GM18861 (cell line): Measurements from ENCODE around the gene ELL.
A peak's percentile ranks its signal among the peaks of the same experiment; 100 is the strongest.

Experiments used
- ATAC-seq: cut with Tn5 transposase; IDR thresholded peaks from one replicate; pipeline ENCODE4 v1.9.1; 2021; ENCODE audit not compliant: unreplicated experiment

The ELL gene

DNA sequence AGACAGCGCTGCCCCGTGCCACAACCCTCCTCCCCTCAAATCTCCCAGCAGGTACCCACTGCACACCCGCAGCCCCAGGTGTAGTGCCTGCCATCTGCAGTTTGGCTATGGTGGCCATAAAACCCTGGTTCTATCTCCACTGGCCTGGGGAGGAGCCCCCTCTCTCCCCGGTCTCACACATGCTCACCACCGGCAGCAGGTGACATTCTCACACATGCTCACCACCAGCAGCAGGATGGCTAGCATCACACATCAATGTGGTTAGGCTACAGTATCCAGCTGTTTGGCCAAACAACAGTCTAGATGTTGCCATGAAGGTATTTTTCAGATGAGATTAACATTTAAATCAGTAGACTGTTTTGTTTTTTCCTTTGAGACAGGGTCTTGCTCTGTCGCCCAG is 31.1 kb downstream of the ELL start:
- ATAC-seq: no peak

- ATAC-seq: no peak
These were observed 32.2 kb downstream of the ELL start for GRCh38 chr19:18489627-18490184.

- ATAC-seq: no peak
These were observed 32.8 kb downstream of the ELL start for GRCh38 chr19:18488838-18489626.

GRCh38 chr19:18488403-18488723 is 33.5 kb downstream of the ELL start:
- ATAC-seq: no peak

DNA sequence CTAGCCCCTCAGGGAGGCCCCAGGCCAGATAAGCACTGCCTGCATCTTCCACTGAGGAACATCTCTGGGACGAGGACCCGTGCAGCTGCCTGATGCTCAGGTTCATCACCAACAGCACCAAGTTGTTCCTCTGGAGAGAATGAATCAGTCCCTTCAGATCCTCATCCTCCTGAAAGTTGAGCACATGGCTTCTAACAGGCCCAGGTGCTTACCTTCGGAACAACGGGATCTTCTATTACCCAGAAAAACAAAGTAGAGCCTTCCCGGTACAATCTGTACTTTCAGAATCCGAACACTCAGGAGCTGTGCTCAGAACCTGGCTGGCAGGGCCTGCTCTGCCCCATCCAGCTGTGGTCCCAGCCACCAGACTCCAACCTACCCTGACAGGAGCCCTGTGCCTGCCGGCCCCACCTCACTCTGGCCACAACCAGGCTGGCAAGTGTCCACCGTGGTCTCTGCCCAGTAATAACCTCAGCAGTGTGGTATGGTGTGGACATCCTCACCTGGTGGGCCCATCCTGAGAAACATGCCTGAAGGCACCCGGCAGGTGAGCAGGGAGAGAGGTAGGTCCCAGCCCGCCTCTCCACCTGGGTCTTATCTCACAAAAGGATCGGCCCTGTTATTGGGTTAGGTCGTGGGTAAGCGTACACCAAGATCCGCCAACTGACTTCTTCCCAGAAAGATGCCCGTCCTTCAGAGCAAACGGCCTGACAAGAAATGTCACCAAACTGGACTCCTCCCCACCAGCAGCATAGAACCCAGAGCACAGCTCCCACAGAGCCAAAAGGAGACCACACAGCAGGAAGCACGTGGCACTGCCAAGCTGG is 34.1 kb downstream of the ELL start:
- ATAC-seq: no peak

DNA sequence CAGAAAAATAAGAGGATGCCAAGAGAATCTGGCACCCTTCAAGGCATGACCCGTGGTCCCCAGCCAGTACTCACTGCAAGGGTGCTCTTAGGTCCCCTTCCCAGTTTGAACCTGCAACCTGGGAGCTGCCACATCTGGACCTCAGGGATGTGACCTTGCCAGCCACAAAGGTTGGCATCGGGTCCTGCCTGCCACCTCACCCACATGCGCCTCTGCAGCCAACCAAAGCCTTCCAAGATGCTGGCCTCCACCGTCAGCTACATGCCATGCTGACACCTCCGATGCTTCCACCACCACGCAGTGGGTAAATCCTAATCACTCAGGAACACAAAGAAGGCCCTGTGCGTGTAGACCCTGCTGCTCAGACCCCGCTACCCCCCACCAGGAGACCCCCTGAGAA is 35.1 kb downstream of the ELL start:
- ATAC-seq: no peak

GRCh38 chr19:18484992-18485391 is 36.9 kb downstream of the ELL start:
- ATAC-seq: no peak

- no peak for ATAC-seq
These were observed 38.6 kb downstream of the ELL start for GRCh38 chr19:18483119-18483890.

- ATAC-seq: no peak
These were observed 40.2 kb downstream of the ELL start for GRCh38 chr19:18481505-18482222.

DNA sequence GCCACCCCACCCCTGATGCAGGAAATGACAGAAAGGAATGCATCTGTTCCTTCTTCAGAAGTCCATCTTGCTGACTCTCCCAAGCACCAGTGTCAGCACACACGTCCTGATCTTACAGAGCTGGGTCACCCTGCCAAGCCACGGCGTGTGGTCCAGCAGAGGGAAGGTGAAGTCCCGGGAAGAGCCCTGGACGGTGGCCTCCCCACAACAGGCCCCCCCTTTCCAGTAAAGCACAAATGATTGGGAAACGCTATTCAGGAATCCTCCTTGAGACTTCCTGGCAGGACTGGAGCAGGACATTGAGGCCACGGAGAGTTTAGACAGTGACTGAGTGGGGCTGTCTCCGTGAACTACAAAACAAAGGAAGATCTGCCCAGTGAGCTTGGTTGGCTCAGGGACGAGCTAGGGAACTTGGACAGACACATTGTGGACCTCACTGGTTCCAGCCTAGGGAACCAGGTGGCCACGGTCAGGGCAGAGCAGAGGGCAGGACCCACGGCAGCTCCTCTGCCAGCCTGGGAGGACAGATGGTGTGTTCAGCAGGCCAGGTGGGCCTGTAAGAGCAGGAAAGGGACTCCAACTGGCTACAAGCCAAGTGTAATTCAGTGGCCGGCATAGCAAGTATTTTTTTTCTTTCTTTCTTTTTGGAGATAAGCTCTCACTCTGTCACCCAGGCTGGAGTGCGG is 41.7 kb downstream of the ELL start:
- no peak for ATAC-seq

GRCh38 chr19:18478545-18479311 is 43.1 kb downstream of the ELL start:
- peak; percentile 68 for ATAC-seq

- ATAC-seq: no peak
These were observed 43.9 kb downstream of the ELL start for GRCh38 chr19:18477974-18478373.

DNA sequence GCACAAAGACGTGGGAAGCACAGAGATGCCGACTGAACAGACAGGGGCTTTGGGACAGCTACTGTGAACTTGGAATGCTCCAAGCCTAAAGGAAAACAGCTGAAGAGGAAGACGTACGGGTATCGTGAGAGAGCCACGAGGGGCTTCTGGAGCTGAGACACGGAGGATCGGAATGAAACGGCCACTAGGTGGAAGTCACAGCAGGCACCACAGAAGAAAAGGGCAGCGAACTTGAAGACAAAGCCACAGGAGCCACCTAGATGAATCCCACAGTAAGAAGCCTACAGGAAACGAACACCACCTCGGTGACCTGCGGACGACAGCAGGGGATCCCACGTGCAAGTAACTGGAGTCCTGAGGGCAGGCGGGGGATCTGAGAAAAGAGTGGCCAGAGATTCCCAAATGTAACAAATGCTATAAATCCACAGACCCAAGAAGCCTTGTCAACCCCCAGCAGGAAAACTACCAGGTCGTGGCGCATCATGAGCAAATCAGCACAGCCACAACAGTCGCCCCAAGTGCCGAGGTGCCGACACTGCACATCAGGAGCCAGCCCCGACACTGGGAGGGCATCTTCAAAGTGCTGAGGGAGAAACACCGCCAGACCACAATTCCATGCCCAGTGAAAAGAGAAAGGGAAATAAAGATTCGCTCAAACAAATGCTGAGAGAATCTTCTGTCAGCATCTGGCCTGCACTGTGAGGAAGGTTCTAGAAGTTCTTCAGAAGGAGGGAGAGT is 44.7 kb downstream of the ELL start:
- ATAC-seq: no peak

- ATAC-seq: no peak
These were observed 45.3 kb downstream of the ELL start for GRCh38 chr19:18476507-18477041.

DNA sequence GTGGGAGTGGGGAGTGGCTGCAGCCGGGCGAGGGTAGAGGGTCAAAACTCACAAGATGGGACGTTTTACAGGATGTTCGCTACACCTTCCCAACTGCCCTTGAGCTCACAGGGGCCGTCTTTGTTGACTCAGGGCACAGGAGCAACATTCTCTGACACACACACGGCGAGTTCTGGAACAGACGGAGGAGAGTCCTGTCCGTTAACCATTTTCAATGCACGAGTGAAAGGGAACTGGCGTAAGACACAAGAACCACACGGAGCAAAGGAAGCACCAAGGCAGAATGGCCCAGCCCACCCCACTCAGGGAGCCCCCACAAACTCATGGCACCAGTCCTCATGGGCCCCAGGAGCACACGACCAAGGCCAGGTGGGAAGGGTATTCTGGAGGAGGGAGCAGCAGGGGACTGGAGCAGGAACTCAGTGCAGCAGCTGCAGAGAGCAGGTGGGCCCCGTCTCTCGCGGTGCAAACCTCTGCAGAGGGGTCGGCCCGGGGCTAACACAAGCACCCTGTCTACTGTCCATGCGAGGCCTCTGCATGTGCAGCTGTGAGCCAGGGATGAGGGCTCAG is 46.0 kb downstream of the ELL start:
- no peak for ATAC-seq

DNA sequence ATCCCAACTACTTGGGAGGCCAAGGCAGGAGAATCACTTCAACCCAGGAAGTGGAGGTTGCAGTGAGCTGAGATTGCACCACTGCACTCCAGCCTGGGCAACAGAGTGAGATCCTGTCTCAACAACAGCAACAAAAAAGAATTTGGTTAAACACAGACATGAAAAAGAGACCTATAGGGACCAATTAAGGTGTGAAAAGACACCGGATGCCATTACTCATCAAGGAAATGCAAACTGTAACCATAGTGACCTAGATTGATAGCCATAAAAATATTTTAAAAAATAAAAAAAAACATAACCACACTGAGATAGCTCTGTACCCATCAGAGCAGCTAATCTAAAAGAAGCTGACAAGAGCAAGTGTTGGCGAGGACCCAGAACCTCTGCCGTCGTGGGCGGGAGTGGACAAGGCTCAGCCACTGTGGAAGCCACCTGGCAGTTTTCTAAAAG is 46.8 kb downstream of the ELL start:
- ATAC-seq: no peak

DNA sequence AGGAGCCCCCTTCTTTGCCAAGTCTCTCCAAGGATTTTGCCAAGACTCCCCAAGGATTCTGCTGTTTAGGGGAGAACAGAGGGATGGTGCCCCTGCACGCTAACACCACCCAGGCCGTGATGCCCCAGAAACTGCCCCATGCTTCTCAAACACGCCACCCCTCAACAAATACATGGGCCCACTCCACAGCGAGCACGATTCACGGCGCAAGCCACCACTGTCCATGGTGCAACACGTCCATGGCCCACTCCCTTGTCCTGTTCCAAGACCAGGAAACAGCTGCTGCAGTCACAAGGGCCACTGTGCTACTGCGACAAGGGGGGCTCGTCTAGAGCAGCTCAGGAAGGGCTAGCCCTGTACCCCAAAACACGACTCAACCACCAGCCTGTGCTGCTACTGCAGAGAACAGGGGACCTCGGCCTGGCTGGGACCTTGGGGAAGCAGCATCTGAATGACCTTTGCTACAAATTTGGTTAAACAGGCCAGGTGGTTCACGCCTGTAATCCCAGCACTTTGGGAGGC is 47.4 kb downstream of the ELL start:
- ATAC-seq: no peak

- no peak for ATAC-seq
These were observed 48.2 kb downstream of the ELL start for GRCh38 chr19:18473706-18474087.
